ENCODE data around the gene HYI. TPM values are rescaled to one million over a fixed set of nuclear protein-coding genes. Genes with fewer than 3 reads are reported as not detected.
"Not testable (repeated sequence)": the region's sequence is repeated elsewhere in the genome, so short reads cannot be mapped to it uniquely, and the experiment has no call there.

The HYI gene
- total and polyA plus RNA-seq, 2 of the 8 experiments (the other 6 are each of a cell fraction or from before 2014, with no cell fraction given) = 14.4 to 17.7 TPM

DNA sequence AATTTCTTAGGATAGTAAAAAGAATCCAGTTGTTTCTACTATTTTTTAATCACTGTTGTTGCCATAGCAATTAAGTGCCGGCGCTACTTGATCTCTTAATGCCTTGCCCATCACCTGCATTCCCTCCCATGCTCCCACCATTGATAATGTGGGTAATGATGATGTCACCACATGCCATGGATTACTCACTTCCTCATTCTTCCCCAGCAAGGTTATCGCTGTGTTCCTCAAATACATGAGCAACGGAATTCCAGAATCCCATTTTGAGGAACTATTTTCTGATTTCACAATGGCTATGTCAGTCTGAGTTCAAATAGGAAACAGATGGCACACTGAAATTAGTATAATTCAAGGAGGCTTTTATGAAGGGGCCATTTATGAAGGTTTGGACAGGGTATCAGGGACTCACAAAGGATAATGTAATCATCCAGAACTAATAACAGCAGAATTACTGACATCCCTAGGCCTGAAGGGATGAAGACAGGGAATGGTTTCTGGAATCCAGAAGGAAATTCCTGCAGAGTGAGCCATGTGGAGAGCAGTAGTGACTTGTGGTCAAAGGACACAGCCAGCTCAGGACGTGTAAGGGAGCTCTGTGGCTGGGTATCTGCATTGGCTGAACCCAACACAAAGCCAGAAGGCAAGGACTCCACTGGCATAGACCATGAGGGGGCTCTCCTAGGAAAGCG, 18.9 kb upstream of the HYI start:
- H3K27ac ChIP-seq (ENCODE audit: low read depth, low read length); H3K79me1 ChIP-seq (ENCODE audit: low read depth, low read length); H3K27me3 ChIP-seq (replicated peaks in 1 of 4; ENCODE audit: control insufficient read depth in 3 of 4, extremely low read depth in 1 of 4, insufficient read depth in 3 of 4, low read length in 3 of 4); H2AK5ac ChIP-seq (ENCODE audit: low read depth, low read length); H4K8ac ChIP-seq (ENCODE audit: extremely low read depth, insufficient read depth, low read length); H2BK5ac ChIP-seq (ENCODE audit: low read depth, low read length); H3K56ac ChIP-seq (replicated peaks; ENCODE audit: insufficient read length, low read depth, low read length); H3K79me2 ChIP-seq (ENCODE audit: control insufficient read depth in 1 of 2, insufficient read depth in 2 of 2, low read length in 2 of 2); H2BK15ac ChIP-seq (ENCODE audit: low read length); H4K5ac ChIP-seq (ENCODE audit: insufficient read length, low read depth, low read length); POLR2A ChIA-PET (ENCODE audit: partially characterized antibody); H3K9ac ChIP-seq (replicated peaks in 1 of 4; ENCODE audit: extremely low read depth in 1 of 4, low read depth in 3 of 4, low read length in 3 of 4); H4K20me1 ChIP-seq (replicated peaks in 1 of 2; ENCODE audit: control insufficient read depth in 1 of 2, insufficient read depth in 2 of 2, low read length in 2 of 2); DNase-seq (ENCODE audit: low read depth in 1 of 2, low spot score in 2 of 2); H3K23ac ChIP-seq (ENCODE audit: insufficient read length); H3K4ac ChIP-seq (replicated peaks; ENCODE audit: insufficient read length, low read depth, low read length); H2BK20ac ChIP-seq (ENCODE audit: low read length); H3K4me1 ChIP-seq (replicated peaks in 1 of 4; ENCODE audit: control insufficient read depth in 3 of 4, insufficient read depth in 4 of 4, low read length in 3 of 4); CTCF ChIA-PET (ENCODE audit: partially characterized antibody); H3K36me3 ChIP-seq (ENCODE audit: control insufficient read depth in 2 of 4, insufficient read depth in 4 of 4, low read length in 3 of 4); H2BK120ac ChIP-seq (replicated peaks; ENCODE audit: low read depth, low read length); H4K91ac ChIP-seq (replicated peaks; ENCODE audit: insufficient read length, low read length); H3K23me2 ChIP-seq (ENCODE audit: low read depth, low read length); H3K9me3 ChIP-seq (ENCODE audit: insufficient read depth in 2 of 2, low read depth in 1 of 2, low read length in 1 of 2); H3K14ac ChIP-seq (ENCODE audit: insufficient read length); H3K4me2 ChIP-seq (ENCODE audit: insufficient read depth in 1 of 2, low read depth in 2 of 2, low read length in 2 of 2); H3K4me3 ChIP-seq (ENCODE audit: extremely low read depth in 1 of 4, insufficient read depth in 2 of 4, low read depth in 3 of 4, low read length in 4 of 4); H3K18ac ChIP-seq (ENCODE audit: extremely low read depth, low read length): not testable (repeated sequence)
- 72% methylated on average over 5 of the region's 6 CpGs; no CpG with 5 or more reads in 1 of the 2 experiments for WGBS, 2 experiments (ENCODE audit: extremely low coverage in 1 of 2, insufficient coverage in 1 of 2, insufficient read length in 1 of 2, insufficient replicate concordance in 2 of 2, low coverage in 1 of 2, low lambda C conversion rate in 2 of 2, missing lambda C conversion rate in 1 of 2)
- 0 out of 2 replicates have a peak overlapping the region, but pooled peaks have one; percentile 1 for H2BK12ac ChIP-seq (ENCODE audit: low read depth, low read length)
- peak overlapping the region; percentile 84; the same call in 1 of the 2 replicates for H2AFZ ChIP-seq (ENCODE audit: low read length)
- FAIRE-seq = peak; percentile 99
- TF ChIP-seq TEAD4 (IDR thresholded peaks at IDR 0.05; ENCODE audit: low read depth, low read length) = 0 out of 2 replicates have a peak, but pooled peaks have one; percentile 13
